IMR-90 (cell line): ENCODE results near the gene ZNF175. TPM values are rescaled to one million over a fixed set of nuclear protein-coding genes. Genes with fewer than 3 reads are reported as not detected.

Experiments used
- ATAC-seq: fragments of 200-7000 bp; cut with Tn5 transposase; 2 replicates; pipeline ENCODE4 v1.9.1; 2020; ENCODE audit warnings: low read depth, mild to moderate bottlenecking, moderate library complexity
- BruUV-seq: library from RNA; stranded (reverse); fragments of 400-500 nt; replicated peaks from 2 replicates; lab custom pipeline; 2021; lab: Mats Ljungman, UMichigan
- CTCF ChIA-PET: fragments of 300-600 bp; formaldehyde crosslinking; extraction: SDS; loops from one replicate; lab custom pipeline; 2021; ENCODE audit warnings: antibody characterized with exemption; lab: Yijun Ruan, JAX
- POLR2A ChIA-PET: fragments of 300-600 bp; sonication (Branson Sonifier 250); formaldehyde crosslinking; loops from one replicate; lab custom pipeline; 2022; ENCODE audit warnings: antibody characterized with exemption; ENCODE audit not compliant: unreplicated experiment; lab: Charles Lee
- DNase-seq: peaks from one replicate; pipeline ENCODE4 v3.0.0; 2013
- H2AFZ ChIP-seq: replicated peaks from 2 replicates; pipeline ENCODE3; 2013; ENCODE audit warnings: low read length, mild to moderate bottlenecking; ENCODE audit not compliant: poor library complexity
- H2AK5ac ChIP-seq: 2 replicates; pipeline ENCODE4 v1.6.1; 2013; ENCODE audit warnings: low read depth, low read length, inconsistent platforms
- H2AK9ac ChIP-seq: replicated peaks from 2 replicates; pipeline ENCODE3; 2013; ENCODE audit warnings: mild to moderate bottlenecking, low read depth, low read length, moderate library complexity; ENCODE audit not compliant: poor library complexity
- H2BK120ac ChIP-seq: 2 replicates; pipeline ENCODE4 v1.6.1; 2013; ENCODE audit warnings: low read depth, low read length, inconsistent platforms
- H2BK15ac ChIP-seq: 3 replicates; pipeline ENCODE4 v1.6.1; 2013; ENCODE audit warnings: low read depth, low read length, inconsistent platforms
- H2BK20ac ChIP-seq: 2 replicates; pipeline ENCODE4 v1.6.1; 2013; ENCODE audit warnings: low read depth, mild to moderate bottlenecking, inconsistent platforms, low read length, moderate library complexity
- H2BK5ac ChIP-seq: 2 replicates; pipeline ENCODE4 v1.6.1; 2013; ENCODE audit warnings: mild to moderate bottlenecking, low read depth, low read length, inconsistent platforms; ENCODE audit not compliant: poor library complexity, severe bottlenecking
- H3K14ac ChIP-seq: replicated peaks from 2 replicates; pipeline ENCODE4 v1.6.1; 2013; ENCODE audit warnings: low read depth, low read length, inconsistent platforms
- H3K18ac ChIP-seq: 2 replicates; pipeline ENCODE4 v1.6.1; 2013; ENCODE audit warnings: low read depth, low read length, control low read depth
- H3K23ac ChIP-seq: 2 replicates; pipeline ENCODE4 v1.6.1; 2013; ENCODE audit warnings: low read depth, low read length, inconsistent platforms
- H3K27ac ChIP-seq: 2 replicates; pipeline ENCODE4 v1.5.1; 2013; ENCODE audit warnings: mild to moderate bottlenecking, control low read depth, low read length; ENCODE audit not compliant: insufficient read depth
- H3K27me3 ChIP-seq: 2 replicates; pipeline ENCODE4 v1.6.1; 2013; ENCODE audit warnings: low read length; ENCODE audit not compliant: control insufficient read depth, insufficient read depth
- H3K36me3 ChIP-seq: 2 replicates; pipeline ENCODE4 v1.6.1; 2013; ENCODE audit warnings: low read length, mixed read lengths; ENCODE audit not compliant: control insufficient read depth, insufficient read depth
- H3K4ac ChIP-seq: 2 replicates; pipeline ENCODE4 v1.6.1; 2013; ENCODE audit warnings: low read depth, low read length, inconsistent platforms
- H3K4me1 ChIP-seq: 2 replicates; pipeline ENCODE4 v1.6.1; 2013; ENCODE audit warnings: low read length, mixed read lengths; ENCODE audit not compliant: control insufficient read depth, insufficient read depth
- H3K4me2 ChIP-seq: 2 replicates; pipeline ENCODE4 v1.6.1; 2013; ENCODE audit warnings: low read depth, mild to moderate bottlenecking, control low read depth, low read length, moderate library complexity
- H3K4me3 ChIP-seq: 2 replicates; pipeline ENCODE4 v1.5.1; 2013; ENCODE audit warnings: low read depth, mild to moderate bottlenecking, control low read depth, low read length, moderate library complexity; ENCODE audit not compliant: insufficient read depth
- H3K56ac ChIP-seq: 2 replicates; pipeline ENCODE4 v1.6.1; 2013; ENCODE audit warnings: low read length, inconsistent platforms; ENCODE audit not compliant: insufficient read depth; ENCODE audit errors: extremely low read depth
- H3K79me1 ChIP-seq, 2 experiments: 2 replicates each; pipeline ENCODE4 v1.6.1; 2013; ENCODE audit warnings: low read length in 2 of 2, inconsistent platforms in 1 of 2, low read depth in 1 of 2
- H3K9ac ChIP-seq: 2 replicates; pipeline ENCODE4 v1.6.1; 2013; ENCODE audit warnings: low read depth, low read length, control low read depth
- H3K9me1 ChIP-seq: 2 replicates; pipeline ENCODE4 v1.6.1; 2013; ENCODE audit warnings: low read length, inconsistent platforms; ENCODE audit not compliant: insufficient read depth
- H3K9me3 ChIP-seq: 2 replicates; pipeline ENCODE4 v1.6.1; 2013; ENCODE audit warnings: low read length; ENCODE audit not compliant: control insufficient read depth, insufficient read depth
- H4K20me1 ChIP-seq: 2 replicates; pipeline ENCODE4 v1.6.1; 2013; ENCODE audit warnings: low read length, inconsistent platforms; ENCODE audit not compliant: insufficient read depth
- H4K5ac ChIP-seq: 2 replicates; pipeline ENCODE4 v1.6.1; 2013; ENCODE audit warnings: mild to moderate bottlenecking, low read depth, low read length, control low read depth
- H4K8ac ChIP-seq, 2 experiments: 2 replicates each; pipeline ENCODE4 v1.6.1; 2013; ENCODE audit warnings: low read depth in 2 of 2, low read length in 2 of 2, control low read depth in 1 of 2, inconsistent platforms in 1 of 2
- H4K91ac ChIP-seq: 2 replicates; pipeline ENCODE4 v1.6.1; 2013; ENCODE audit warnings: low read depth, low read length, inconsistent platforms; ENCODE audit not compliant: insufficient read depth
- BHLHE40 ChIP-seq: fragments of 150-350 bp; IDR thresholded peaks from 2 replicates; pipeline ENCODE4 v1.6.1; 2016; ENCODE audit warnings: mild to moderate bottlenecking, low read depth, low read length
- CEBPB ChIP-seq: IDR thresholded peaks from 2 replicates; pipeline ENCODE4 v1.6.1; 2012; ENCODE audit warnings: low read depth, low read length, improper control_type of control experiment
- MXI1 ChIP-seq: IDR thresholded peaks from 2 replicates; pipeline ENCODE4 v1.6.1; 2012; ENCODE audit warnings: low read depth, mild to moderate bottlenecking, low read length, moderate library complexity, borderline replicate concordance
- RFX5 ChIP-seq: IDR thresholded peaks from 2 replicates; pipeline ENCODE4 v1.8.0; 2012; ENCODE audit warnings: low read depth, mild to moderate bottlenecking, low read length, moderate library complexity
- SMC3 ChIP-seq: fragments of 150-350 bp; IDR thresholded peaks from 2 replicates; pipeline ENCODE4 v1.6.1; 2016; ENCODE audit warnings: low read depth, mild to moderate bottlenecking, antibody characterized with exemption, low read length, moderate library complexity
- WGBS, 2 experiments: methylation state at CpG; one replicate each; pipeline versions ENCODE4 v1.1.5 to v1.1.7; 2013; ENCODE audit warnings: missing lambda C conversion rate in 2 of 2; ENCODE audit not compliant: insufficient read length in 1 of 2; ENCODE audit errors: extremely low coverage in 2 of 2; 5-methylcytosine and 5-hydroxymethylcytosine counted together
- dilution Hi-C: fragments of 300-500 bp; cut with HindIII; formaldehyde crosslinking; loops from one replicate; pipeline ENCODE4 v1.14.3; 2018; ENCODE audit warnings: low sequenced_read_pairs; ENCODE audit not compliant: unreplicated experiment
- in situ Hi-C: fragments of 300-500 bp; cut with MboI; formaldehyde crosslinking; loops from 3 replicates; pipeline ENCODE4 v1.14.3; 2019; ENCODE audit warnings: low sequenced_read_pairs, inconsistent platforms, mixed read lengths
- intact Hi-C: fragments of 100-400 bp; cut with micrococcal nuclease; formaldehyde crosslinking; loops from 2 replicates; pipeline ENCODE4 v1.10.0; 2022
- polyA plus RNA-seq, 3 experiments: library from polyadenylated mRNA; depleted of rRNA; stranded (reverse); fragments of >200 nt; gene quantifications; 2 replicates each; pipeline ENCODE4 v1.2.3, GENCODE V29; 2012; ENCODE audit warnings: low replicate concordance in 1 of 3
- total RNA-seq: library from RNA; depleted of rRNA; stranded (reverse); fragments of >200 nt; gene quantifications from 2 replicates; pipeline ENCODE4 v1.2.3, GENCODE V29; 2012
- TF ChIP-seq, protein P1 (sequence below): fragments of 150-350 bp; IDR thresholded peaks from 2 replicates; pipeline ENCODE4 v1.6.1; 2016; ENCODE audit warnings: low read depth, mild to moderate bottlenecking, low read length, moderate library complexity, borderline replicate concordance

Gene ZNF175
- total and polyA plus RNA-seq, 2 of the 4 experiments (the other 2 are of a cell fraction) = 3.6 to 8.4 TPM

DNA sequence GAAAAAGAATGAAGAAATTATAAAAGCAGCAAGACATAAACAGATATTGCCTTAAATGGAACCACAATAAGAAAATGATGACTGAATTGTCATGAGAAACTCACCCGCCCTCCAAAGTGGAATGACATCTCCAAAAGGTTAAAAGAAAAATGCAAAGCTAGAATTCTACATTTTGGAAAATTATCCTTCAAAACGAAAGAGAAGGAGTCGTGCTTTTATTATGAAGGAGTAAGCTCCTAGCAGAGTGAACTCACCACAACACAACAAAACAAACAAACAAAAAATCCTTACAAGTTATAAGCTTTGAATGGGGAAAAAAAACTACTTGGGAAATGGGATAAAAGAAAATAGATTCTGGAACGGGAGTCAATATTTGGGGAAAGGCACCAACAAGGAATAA lies 68.8 kb downstream of the ZNF175 start:
- in situ Hi-C loops (no loop called here), dilution Hi-C loops (no loop called here), intact Hi-C loops (no loop called here)
- WGBS, 2 experiments = no CpG with 5 or more reads among the region's 4 CpGs
- no peak overlapping the region for H4K5ac ChIP-seq
- H4K91ac ChIP-seq = no peak overlapping the region
- H4K20me1 ChIP-seq = no peaks in the 10 kb centered on the region
- no peak overlapping the region for H3K4me2 ChIP-seq
- H3K79me1 ChIP-seq = no peaks in the 10 kb centered on the region
- H3K36me3 ChIP-seq = no peaks in the 10 kb centered on the region
- H3K27me3 ChIP-seq = no peaks in the 10 kb centered on the region
- H4K8ac ChIP-seq = no peak overlapping the region
- H2BK120ac ChIP-seq = no peak overlapping the region
- TF ChIP-seq CEBPB (no peak), SMC3 (no peak), MXI1 (no peak), BHLHE40 (no peak), RFX5 (no peak)
- TF ChIP-seq, protein P1, sequence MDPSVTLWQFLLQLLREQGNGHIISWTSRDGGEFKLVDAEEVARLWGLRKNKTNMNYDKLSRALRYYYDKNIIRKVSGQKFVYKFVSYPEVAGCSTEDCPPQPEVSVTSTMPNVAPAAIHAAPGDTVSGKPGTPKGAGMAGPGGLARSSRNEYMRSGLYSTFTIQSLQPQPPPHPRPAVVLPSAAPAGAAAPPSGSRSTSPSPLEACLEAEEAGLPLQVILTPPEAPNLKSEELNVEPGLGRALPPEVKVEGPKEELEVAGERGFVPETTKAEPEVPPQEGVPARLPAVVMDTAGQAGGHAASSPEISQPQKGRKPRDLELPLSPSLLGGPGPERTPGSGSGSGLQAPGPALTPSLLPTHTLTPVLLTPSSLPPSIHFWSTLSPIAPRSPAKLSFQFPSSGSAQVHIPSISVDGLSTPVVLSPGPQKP = no peak
- no peak overlapping the region for H3K4ac ChIP-seq
- no peak overlapping the region for H2BK15ac ChIP-seq
- H3K9ac ChIP-seq = no peak overlapping the region
- H2AK5ac ChIP-seq = no peak overlapping the region
- CTCF ChIA-PET = no interaction called here
- no peak overlapping the region for H3K27ac ChIP-seq
- DNase-seq (no peak), ATAC-seq (no peak)
- H2BK5ac ChIP-seq = no peak overlapping the region
- H2AK9ac ChIP-seq = no peak overlapping the region
- no TSS peak for BruUV-seq
- H3K23ac ChIP-seq = no peak overlapping the region
- H3K14ac ChIP-seq = no peak overlapping the region
- H3K9me1 ChIP-seq = no peaks in the 10 kb centered on the region
- H3K18ac ChIP-seq = no peak overlapping the region
- no peaks in the 10 kb centered on the region for H3K4me1 ChIP-seq
- no peak overlapping the region for H3K56ac ChIP-seq
- no peak overlapping the region for H3K4me3 ChIP-seq
- no peak overlapping the region for H2BK20ac ChIP-seq
- no peaks in the 10 kb centered on the region for H3K9me3 ChIP-seq
- no peak overlapping the region for H2AFZ ChIP-seq
- POLR2A ChIA-PET = no interaction called here
